Activated CD8-positive, alpha-beta memory T cell treated with anti-CD3 and anti-CD28 coated beads for 1 hour (primary cell): ENCODE results near the gene TMEM14A.
A peak's percentile ranks its signal among the peaks of the same experiment; 100 is the strongest.
"Not testable (repeated sequence)": the region's sequence is repeated elsewhere in the genome, so short reads cannot be mapped to it uniquely, and the experiment has no call there.

ENCODE experiments used
- DNase-seq, 2 donors: peaks; one replicate each; pipeline ENCODE4 v3.0.0-alpha.2; 2020; ENCODE audit warnings: low read depth in 1 of 2; ENCODE audit errors: extremely low read depth in 1 of 2

The TMEM14A gene

DNA sequence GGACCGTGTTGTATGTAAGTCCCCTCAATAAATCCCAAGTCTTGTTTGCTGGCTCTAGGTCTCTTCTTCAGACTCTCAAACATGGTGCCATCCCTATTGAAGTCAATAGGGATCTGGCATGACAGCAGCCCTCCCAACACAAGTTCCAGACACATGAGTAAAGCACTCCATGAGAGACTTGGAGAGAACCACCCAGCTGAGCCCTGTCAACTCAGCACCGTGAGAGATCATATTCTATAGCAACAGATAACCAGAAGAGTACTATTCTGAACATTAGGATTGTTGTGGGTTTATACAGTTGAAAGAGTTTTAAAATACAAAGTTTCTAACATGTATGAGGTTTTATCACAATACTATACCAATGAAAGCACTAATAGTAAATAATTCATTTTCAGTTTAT lies 23.5 kb downstream of the TMEM14A start:
- no peak for DNase-seq

DNA sequence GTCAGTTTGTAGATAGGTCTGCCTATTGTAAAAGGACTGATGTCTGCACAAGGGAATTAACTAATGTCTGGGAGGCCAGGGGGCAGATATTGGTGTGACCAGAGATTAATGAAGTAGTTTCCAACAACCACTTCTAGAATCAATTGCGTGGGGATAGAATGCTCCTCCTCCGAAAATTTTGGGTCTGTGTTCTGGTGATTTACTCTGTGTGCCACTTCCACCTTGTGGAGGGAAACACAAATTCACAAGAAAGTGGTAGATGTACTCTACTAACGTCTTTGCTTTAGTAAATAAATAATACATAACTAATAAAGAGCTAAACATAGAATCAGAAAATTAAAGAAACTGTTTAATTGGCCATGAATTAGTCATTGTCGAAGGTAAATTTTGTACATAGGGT lies 25.5 kb downstream of the TMEM14A start:
- DNase-seq, result no peak

DNA sequence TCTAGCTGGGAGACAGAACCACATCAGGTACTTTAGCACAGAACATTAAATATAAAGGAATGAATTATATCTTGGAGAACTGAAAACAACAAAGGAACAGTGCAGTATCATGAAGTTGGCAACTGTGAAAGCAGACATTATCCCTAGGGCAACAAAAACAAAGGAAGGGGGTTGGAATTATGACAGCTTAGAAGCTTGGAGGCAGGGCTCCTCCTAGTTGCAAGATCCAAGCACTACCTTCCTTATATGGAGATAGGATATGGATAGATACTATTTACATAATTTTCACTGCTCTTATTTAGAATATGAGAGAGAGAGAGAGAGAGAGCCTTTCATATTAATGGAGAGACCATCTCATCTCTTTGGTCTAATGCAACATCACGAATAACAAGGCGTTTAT lies 27.0 kb downstream of the TMEM14A start:
- no peak for DNase-seq

DNA sequence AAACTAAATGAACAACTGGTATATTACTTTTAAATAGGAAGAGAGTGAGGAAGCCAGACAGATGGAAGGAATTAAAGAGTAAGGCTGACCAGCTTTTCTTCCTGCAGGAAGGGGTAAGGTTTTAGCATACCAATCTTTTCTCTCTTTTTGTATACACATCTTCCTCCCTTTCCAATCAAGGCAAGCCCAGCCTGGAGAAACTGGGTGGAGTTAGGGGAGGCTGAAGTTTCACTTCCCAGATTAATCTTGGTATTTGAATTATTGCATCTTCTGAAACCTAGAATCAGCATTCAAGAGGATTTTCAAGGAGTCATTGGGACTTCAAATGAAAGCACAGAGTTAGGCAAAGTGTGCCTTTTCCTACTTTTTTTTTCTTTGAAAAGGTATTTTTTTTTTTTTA lies 33.1 kb downstream of the TMEM14A start:
- no peak for DNase-seq

DNA sequence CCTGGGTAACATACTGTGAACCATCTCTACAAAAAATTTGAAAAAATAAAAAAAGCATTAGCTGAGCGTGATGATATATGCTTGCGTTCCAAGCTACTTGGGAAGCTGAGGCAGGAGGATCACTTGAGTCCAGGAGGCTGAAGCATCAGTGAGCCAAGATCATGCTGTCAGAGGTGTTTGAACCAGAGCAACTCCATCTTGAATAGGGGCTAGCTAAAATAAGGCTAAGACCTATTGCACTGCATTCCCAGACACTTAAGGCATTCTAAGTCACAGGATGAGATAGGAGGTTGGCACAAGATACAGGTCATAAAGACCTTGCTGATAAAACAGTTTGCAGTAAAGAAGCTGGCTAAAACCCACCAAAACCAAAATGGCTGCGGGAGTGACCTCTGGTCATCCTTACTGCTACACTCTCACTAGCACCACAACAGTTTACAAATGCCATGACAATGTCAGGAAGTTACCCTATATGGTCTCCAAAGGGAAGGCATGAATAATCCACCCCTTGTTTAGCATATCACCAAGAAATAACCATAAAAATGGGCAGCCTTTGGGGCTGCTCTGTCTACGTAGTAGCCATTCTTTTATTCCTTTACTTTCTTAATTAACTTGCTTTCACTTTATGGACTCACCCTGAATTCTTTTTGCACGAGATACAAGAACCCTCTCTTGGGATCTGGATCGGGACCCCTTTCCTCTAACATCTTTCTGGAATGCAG lies 34.0 kb downstream of the TMEM14A start:
- not testable (repeated sequence) for DNase-seq

DNA sequence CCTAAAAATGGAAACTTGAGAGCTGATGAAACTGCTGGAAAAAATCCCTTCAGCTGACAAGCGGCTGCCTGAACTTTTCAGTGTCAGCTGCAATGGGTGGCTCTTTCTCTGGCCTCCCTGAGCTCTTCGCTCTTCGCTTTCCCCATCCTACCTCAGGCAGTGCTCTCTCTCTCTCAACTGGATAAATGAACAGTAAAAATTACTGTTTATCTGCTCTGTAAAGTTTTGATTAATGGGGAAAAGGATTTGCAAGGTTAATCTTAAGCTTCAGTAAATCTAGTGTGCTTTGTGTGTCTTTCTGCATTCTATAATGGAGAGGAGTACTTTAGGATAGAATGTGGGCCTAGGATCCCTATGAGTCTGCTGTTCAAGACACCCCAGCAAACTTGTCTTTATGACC lies 35.1 kb downstream of the TMEM14A start:
- no peak for DNase-seq

DNA sequence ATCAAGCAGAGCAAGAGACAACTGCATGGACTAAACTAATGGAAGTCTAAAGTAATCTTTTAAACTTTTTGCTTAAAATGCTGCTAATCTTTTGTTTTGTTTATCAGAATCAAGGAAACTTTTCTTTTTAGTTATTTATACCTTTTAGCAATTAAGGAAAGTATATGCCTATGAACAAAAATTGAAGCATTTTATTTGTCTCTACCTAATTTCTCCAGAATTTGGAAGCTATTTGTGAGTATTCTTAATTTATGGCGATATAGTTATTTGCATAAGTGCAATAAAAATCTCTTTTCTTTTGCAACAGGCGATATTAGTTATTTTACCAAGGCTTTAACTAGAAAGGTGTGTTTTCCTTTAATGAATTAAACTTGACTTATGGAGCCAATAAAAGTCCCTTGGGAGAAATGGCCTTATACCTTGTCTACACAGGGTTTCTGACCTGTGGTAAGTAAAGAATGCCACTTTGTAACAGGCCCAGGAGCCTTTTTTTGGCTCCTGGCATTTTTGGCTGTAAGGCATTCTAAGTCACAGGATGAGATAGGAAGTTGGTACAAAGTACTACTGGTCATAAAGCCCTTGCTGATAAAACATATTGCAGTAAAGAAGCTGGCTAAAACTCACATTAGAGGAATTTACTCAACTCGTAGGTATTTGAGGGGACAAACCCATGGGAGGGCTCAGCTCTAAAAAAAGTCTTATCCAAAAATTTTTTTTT lies 37.2 kb downstream of the TMEM14A start:
- DNase-seq, result no peak

DNA sequence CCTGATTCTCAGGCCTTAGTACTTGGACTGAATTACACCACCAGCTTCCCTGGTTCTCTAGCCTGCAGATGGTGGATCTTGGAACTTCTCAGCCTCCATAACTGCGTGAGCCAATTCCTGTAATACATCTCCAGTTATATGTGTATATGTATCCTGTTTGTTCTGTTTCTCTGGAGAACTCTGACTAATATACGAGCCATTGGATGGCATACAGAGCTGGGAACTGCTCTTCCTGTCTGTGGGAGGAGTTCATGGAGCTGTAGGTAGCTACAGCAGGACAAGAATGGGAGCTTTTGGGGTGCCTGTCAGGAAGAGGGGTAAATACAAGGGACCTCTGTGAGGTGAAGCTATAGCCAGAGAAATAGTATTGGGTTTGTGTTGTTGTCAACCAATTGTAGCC lies 41.2 kb downstream of the TMEM14A start:
- DNase-seq, result no peak

DNA sequence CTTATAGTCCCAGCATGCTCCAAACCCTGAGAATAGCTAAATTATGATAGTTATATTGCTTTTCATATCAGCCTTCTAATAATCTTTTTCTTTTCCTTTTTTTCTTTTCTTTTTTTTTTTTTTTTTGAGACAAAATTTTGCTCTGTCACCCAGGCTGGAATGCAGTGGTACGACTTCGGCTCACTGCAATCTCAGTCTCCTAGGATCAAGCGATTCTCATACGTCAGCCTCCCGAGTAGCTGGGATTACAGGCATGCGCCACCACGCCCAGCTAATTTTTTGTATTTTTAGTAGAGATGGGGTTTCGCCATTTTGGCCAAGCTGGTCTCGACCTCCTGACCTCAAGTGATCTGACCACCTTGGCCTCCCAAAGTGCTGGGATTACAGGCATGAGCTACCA lies 43.8 kb downstream of the TMEM14A start:
- not testable (repeated sequence) for DNase-seq

DNA sequence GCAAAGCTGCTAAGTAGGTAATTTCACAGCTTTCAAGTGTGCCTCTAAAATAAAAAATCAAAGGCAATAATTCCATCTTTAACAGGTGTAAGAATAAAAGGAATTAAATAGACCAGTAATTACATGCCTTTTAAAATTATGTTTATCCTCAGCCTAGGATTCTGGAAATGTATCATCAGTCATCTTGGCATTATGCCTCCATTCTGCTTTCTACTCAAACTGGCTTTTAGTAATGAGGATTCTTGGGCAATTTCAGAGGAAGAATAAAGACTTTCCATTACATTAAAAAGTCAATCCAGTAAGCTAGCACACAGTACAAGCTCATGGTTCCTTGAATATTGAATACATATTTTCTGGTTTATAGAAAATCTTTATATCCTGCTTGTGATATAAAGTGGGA lies 47.6 kb downstream of the TMEM14A start:
- no peak for DNase-seq

DNA sequence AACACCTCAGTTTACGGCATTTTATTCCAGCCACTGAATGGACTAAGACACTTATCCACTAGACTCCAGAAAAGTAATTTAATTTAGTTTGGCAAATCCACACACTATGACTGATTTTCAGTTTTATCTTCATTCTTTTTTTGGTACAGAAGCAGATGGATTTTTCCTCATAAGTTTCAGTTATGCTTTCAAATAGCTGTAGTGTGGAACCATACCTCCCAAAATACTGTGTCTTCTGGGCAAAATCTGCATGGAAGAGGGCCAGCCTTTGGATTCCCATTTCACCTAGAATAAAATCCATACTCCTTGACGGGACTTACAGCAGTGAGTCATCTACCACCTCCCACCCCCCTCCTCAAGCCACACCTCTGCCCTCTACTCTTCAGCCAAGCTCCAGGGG lies 49.4 kb downstream of the TMEM14A start:
- no peak for DNase-seq

DNA sequence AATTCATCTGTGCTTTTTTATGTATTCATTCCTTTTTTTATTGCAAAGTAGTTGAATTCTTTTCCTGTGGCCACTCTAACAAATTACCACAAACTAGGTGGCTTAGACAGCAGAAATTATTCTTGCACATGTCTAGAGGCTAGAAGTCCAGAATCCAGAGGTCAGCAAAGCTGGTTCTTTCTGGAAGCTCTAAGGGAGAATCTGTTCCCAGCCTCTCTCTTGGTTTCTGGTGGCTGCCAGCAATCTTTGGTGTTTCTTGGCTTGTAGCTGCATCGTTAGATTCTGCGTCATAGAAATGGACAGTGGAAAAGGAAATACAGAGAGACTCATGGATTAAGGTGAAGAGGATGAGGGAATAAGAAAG lies 53.1 kb downstream of the TMEM14A start:
- DNase-seq, result no peak

DNA sequence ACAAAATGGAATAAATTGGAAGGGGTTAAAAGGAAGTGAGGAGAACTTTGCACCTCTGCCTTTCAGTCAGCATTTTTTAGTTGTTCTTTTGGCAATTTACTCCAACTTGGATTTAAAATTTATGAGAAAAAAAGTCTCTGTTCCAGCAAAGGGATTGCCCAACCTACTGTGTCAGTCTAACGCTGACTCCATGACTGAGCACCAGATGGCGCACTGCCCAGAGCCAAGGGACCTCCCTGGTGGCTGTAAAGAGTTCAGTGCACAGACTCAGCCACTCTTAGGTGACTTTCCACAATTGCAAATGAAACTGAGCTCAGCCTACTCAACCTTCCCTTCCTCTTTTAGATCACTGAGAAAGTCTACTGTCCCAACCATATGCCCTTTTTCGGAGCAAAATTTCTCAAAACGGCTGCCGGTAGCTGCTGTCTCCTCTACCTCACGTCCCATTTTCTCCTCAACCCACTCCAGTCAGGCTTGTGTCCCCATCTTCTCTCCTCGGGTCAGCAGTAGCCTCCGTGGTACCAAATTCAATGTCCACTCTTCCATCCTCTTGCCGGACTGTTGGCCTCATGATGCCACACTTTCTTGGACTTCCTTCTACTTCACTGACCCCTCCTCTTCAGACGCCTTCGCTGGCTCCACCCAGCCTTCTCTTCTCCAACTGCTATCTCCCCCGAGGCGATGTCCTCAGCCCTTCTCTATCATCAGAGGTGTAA lies 53.7 kb downstream of the TMEM14A start:
- peak; percentile 1 to 25 for DNase-seq

DNA sequence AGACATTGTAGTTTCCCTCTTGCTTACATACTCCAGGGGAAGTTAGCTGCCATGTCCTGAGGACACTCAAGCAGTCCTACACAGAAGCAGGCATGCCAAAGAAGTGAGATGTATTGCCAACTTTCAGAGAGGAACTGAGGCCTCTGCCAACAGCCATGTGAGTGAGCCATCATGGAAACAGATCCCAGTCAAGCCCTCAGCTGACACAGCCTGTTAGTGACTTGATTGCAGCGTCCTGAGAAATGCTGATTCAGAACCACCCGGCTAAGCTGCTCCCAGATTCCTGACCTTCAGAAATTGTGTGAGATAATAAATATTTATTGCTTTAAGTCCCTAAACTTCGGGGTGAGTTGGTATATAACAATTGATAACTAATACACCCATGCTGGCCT lies 54.2 kb downstream of the TMEM14A start:
- no peak for DNase-seq

DNA sequence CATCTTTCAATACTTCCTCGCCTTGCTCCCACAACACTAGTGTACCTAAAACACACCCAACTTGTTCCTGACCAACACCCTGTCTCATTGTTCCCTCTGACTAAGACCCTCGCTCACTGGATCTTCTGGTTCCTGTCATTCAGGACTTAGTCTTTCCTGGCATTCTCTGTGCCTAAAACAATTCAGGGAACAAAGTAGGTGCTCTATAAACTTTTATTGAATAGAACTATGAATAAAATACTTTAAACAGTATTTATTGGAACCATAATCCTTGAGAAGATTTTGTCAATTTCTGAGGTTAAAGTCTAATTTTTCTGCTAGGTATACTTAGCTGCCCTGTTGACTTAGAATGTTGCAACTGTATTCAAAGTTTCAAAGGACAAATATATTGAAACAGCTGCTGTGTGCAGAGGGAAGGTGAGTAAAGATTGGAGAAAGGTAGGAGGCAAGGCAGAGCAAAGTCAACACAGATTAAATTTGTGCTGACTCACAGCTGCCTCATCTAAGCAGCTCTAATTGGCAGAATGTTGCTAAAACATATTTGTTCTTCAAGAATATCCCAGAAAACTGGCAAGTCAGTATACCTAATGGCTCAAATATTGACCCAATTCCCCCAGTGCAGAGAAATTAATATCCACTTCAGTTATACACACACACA lies 54.8 kb downstream of the TMEM14A start:
- DNase-seq, result no peak

DNA sequence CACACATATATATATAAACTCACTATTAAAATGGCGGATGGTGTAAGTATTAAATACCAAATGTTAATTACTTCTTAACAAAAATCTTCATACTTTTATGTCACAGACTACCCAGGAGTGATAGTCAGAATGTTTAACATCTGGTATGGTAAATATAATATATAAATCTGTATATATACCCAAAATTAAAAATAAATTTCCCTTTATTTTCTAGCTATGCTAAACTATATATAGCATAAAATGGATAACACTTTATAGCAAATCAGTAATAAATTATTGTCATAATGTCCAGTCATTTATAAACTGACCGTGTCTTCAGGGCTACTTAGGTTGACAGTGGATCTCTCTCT lies 55.3 kb downstream of the TMEM14A start:
- no peak for DNase-seq

DNA sequence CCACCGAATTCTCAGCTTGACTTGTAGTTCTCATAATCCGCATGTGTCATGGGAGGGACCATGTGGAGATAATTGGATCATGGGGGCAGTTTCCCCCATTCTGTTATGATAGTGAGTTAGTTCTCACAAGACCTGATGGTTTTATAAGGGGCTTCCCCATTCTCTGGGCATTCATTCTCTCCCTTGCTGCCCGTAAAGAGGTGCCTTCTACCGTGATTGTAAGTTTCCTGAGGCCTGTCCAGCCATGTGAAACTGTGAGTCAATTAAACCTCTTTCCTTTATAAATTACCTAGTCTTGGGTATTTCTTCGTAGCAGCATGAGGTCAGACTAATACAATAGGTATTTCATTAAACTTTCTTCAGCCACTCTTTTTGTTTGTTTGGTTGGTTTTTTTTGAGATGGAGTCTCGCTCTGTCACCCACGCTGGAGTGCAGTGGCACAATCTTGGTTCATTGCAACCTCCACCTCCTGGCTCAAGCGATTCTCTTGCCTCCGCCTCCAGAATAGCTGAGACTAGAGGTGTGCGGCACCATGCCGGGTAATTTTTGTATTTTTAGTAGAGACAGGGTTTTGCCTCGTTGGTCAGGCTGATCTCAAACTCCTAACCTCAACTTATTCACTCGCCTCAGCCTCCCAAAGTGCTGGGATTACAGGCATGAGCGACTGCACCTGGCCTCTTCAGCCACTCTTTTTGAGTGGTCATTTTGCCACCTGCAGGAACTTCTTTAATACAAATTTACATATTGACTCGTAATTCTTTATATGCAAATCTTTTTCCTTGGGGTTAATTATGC lies 56.0 kb downstream of the TMEM14A start:
- DNase-seq, result no peak

DNA sequence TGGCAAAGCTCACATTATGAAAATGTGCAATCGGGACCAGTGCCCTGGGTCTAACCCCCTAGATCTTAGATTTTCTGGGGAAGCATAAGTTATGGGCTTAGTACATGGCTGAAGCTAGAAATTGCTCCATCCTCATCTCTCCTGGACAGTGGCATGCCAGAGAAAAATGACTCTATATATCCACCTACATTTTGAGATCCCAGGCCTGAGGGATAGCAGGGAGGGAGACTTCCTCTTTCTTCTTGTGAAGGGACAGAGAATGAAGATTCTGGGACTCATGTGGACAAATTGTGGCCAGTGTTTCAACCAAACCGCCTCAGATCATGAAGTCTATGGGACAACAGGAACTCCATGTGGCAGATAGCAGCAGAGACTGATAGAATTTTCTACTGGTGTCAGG lies 57.0 kb downstream of the TMEM14A start:
- no peak for DNase-seq

DNA sequence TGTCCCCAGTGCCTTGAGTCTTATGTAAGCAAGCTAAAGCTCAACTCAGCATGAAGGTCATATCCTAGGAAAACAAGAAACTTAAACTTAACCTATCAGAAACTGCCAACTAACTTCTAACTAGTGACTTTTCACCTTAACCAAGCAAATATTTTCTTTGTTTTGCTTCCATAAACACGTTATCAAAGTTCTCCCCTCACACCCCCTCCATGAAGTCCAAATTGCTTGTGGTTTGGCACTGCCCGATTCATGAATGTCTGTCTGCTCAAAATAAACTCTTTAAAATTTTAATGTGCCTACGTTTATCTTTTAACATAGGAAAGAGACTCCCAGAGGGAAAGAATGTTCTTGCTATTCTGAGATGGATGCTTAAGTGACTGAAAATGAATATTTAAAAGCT lies 57.5 kb downstream of the TMEM14A start:
- no peak for DNase-seq

DNA sequence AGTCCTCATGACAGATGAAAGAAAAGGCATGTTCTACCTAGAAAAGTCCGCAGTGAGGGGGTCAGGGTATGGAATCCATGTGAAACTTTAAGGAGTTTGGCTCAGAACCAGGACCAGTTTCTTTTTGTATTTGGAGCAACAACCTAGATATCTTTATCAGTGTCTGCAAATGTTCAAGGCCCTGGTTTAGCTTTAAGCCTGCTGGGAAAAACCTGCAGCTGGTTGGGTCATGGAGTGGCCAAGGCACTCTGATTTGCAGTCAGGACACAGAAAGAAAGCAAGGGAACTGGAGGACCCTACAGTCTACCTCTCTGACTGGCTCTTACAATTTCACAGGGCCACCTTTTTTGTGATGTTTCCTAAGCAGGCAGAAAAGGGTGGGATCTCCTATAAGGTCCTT lies 58.7 kb downstream of the TMEM14A start:
- DNase-seq, result no peak

DNA sequence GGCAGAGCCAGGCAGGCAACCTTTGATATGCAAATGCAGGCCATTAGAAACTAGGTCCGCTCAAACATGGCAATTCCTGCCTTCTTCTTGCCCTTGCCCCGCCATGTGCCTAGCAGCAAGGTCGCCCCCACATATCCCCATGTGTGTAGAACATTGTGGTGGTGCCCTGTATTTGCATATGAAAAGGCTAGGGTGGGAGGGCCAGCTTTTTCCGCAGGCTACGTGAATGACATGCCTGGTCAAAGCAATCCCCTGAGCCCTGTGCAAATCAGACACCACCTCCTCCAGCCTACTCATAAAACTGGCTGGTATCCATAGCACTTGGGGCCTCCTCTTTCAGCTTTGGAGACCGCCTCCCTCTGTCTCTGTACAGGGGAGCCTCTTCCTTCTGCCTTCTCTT lies 60.8 kb downstream of the TMEM14A start:
- DNase-seq, result no peak
